HG02884 (cell line): ENCODE results near the gene PCDH12.

Source experiments
- ATAC-seq: cut with Tn5 transposase; IDR thresholded peaks from one replicate; pipeline ENCODE4 v1.9.1; 2021; ENCODE audit warnings: mild to moderate bottlenecking, moderate library complexity; ENCODE audit not compliant: unreplicated experiment

PCDH12 gene

DNA sequence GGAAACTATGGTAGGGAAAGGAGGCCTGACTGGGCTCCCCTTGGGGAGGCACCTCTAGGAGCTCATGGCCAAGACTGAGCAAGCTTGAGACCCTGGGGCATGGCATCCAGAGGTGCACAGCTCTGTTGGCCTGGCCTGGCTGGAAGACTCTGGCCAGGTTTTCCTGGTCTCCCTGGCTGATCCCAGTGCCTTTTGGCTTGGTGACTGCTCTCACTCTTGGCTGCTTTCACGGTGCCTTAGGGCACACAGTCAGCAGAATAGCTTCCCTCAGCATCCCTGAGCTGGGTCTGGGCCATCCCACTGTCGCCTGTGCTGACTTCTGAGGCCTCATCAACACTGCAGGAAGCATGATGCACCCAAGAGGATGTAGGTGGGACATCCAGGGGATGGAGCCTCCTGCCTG lies 47.7 kb downstream of the PCDH12 start:
- ATAC-seq, result no peak

DNA sequence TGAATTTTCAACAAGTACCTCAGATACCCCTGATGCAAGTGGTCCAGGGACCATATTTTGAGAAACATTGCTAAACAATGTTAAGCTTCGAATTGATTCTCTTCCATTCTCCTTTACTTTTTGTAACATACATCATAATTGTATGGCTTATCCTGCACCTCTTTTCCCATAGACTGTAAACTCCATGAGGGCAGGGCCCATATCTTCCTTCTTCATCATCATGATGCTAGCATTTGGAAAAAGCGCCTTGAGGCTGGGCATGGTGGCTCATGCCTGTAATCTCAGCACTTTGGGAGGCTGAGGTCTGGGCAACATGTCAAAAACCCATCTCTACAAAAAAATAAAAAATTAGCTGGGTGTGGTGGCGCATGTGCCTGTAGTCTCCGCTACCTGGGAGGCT lies 48.8 kb downstream of the PCDH12 start:
- no peak for ATAC-seq

- ATAC-seq, result no peak
Measured at GRCh38 chr5:141908796-141909195, 49.2 kb downstream of the PCDH12 start.

DNA sequence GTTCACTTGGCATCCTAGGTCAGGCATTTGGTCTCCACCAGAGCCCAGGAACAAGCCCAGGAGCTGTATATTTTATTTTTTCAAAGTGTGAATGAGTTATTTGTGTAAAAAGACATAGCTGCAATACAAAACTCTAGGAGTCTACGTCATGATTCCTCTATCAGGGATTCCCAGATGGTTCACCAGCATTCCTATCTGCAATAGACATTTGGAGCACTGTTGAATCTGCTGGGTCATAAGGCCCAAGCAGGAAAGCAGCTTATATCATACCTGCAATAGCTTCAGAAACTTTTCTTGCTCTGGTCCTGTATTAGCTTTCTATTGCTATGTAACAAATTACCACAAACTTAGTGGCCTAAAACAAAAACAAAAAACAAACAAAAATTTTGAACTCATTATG lies 51.0 kb downstream of the PCDH12 start:
- no peak for ATAC-seq

- no peak for ATAC-seq
Measured at GRCh38 chr5:141906517-141906916, 51.5 kb downstream of the PCDH12 start.

- ATAC-seq, result no peak
Measured at GRCh38 chr5:141904551-141904950, 53.5 kb downstream of the PCDH12 start.

DNA sequence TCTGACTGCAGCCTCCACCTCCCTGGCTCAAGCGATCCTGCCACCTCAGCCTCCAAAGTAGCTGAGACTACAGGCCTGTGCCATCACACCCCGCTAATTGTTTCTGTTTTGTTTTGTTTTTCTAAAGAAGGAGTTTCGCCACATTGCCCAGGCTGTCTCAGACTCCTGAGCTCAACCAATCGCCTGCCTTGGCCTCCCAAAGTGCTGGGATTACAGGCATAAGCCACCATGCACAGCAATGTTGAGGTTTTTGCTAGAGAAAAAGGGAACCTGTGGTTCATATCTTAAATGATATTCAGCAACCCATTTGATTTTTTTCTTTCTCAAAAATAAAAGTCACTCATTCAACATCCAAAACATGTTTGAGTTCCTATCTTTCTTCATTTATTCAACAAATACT lies 54.7 kb downstream of the PCDH12 start:
- no peak for ATAC-seq

- ATAC-seq, result no peak
Measured at GRCh38 chr5:141902015-141902814, 55.8 kb downstream of the PCDH12 start.

- no peak for ATAC-seq
Measured at GRCh38 chr5:141898448-141899049, 59.5 kb downstream of the PCDH12 start.

DNA sequence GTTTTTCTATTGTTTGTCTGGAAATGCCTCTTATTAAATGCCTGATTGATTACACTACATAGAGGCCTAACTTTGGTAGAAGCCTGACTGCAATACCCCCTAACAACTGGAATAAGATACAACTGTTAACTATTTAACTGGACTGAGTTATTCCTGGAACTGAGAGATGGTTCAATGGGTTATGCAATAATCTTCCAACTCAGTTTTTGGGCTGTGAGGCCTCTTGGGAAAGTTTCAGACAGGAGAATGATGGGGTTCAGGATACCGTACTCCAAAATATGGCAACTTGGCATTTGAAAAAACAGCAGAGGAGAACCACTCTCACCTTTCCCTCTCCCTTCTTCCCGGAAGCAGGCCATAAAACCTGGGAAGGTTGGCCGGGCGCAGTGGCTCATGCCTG lies 60.6 kb downstream of the PCDH12 start:
- no peak for ATAC-seq
